Lower leg skin (tissue), 3 donors: ENCODE measurements around the gene RTN4RL1.

Experiments used
- CTCF ChIP-seq, 3 donors: fragments of 450-650 bp; IDR thresholded peaks; one replicate each; pipeline ENCODE4 v1.5.1; 2016; ENCODE audit warnings: antibody characterized with exemption in 3 of 3, mild to moderate bottlenecking in 3 of 3, moderate library complexity in 2 of 3
- POLR2A ChIP-seq, 2 donors: fragments of 450-650 bp; IDR thresholded peaks; one replicate each; pipeline ENCODE4 v1.6.1; 2016 to 2017; ENCODE audit warnings: antibody characterized with exemption in 2 of 2, mild to moderate bottlenecking in 1 of 2, moderate library complexity in 1 of 2

GRCh38 chr17:2037155-2037554 lies 12.0 kb upstream of the RTN4RL1 start:
- TF ChIP-seq POLR2A (IDR thresholded peaks at IDR 0.05) (no peak), CTCF (IDR thresholded peaks at IDR 0.05) (no peak)
